HG03045 (cell line): ENCODE measurements around the gene M6PR.
"Not testable (repeated sequence)": the region's sequence is repeated elsewhere in the genome, so short reads cannot be mapped to it uniquely, and the experiment has no call there.

Experiments
- ATAC-seq: cut with Tn5 transposase; IDR thresholded peaks from one replicate; pipeline ENCODE4 v1.9.1; 2021; ENCODE audit warnings: mild to moderate bottlenecking, moderate library complexity; ENCODE audit not compliant: unreplicated experiment

Gene M6PR

GRCh38 chr12:8914033-8914715 is 35.3 kb downstream of the M6PR start, which contains the start of gene PHC1:
PHC1 (plus strand) TSS chr12:8914509; CDS start chr12:8917678, 3,169 bp downstream.
- peak; percentile 64 for ATAC-seq

GRCh38 chr12:8913702-8914032 is 35.8 kb downstream of the M6PR start:
- ATAC-seq, result no peak

GRCh38 chr12:8912914-8913313 is 36.5 kb downstream of the M6PR start:
- no peak for ATAC-seq

- ATAC-seq, result no peak
Measured at GRCh38 chr12:8911606-8912268, 37.7 kb downstream of the M6PR start.

- ATAC-seq, result no peak
Measured at GRCh38 chr12:8909752-8910151, 39.7 kb downstream of the M6PR start.

- ATAC-seq, result no peak
Measured at GRCh38 chr12:8907513-8907912, 41.9 kb downstream of the M6PR start.

GRCh38 chr12:8906266-8907180 is 42.9 kb downstream of the M6PR start:
- ATAC-seq, result no peak

- no peak for ATAC-seq
Measured at GRCh38 chr12:8905546-8905945, 43.9 kb downstream of the M6PR start.

- no peak for ATAC-seq
Measured at GRCh38 chr12:8904665-8905064, 44.8 kb downstream of the M6PR start.

- no peak for ATAC-seq
Measured at GRCh38 chr12:8903646-8904045, 45.8 kb downstream of the M6PR start.

GRCh38 chr12:8902703-8903102 is 46.7 kb downstream of the M6PR start:
- ATAC-seq, result not testable (repeated sequence)

- ATAC-seq, result no peak
Measured at GRCh38 chr12:8899830-8900229, 49.6 kb downstream of the M6PR start.

GRCh38 chr12:8897081-8897480 is 52.4 kb downstream of the M6PR start:
- ATAC-seq, result no peak

- ATAC-seq, result no peak
Measured at GRCh38 chr12:8894986-8895385, 54.5 kb downstream of the M6PR start.

GRCh38 chr12:8894378-8894777 is 55.1 kb downstream of the M6PR start:
- no peak for ATAC-seq

- ATAC-seq, result no peak
Measured at GRCh38 chr12:8891976-8892375, 57.5 kb downstream of the M6PR start.
